HUES48 (cell line): ENCODE data around the gene KIR2DL1.
"Not testable (repeated sequence)": the region's sequence is repeated elsewhere in the genome, so short reads cannot be mapped to it uniquely, and the experiment has no call there.

Experiments used
- H3K27ac ChIP-seq: one replicate; pipeline ENCODE4 v1.7.0; 2013; ENCODE audit warnings: low read depth, low read length, inconsistent platforms
- H3K27me3 ChIP-seq: 2 replicates; pipeline ENCODE4 v1.6.1; 2013; ENCODE audit warnings: mild to moderate bottlenecking, low read length; ENCODE audit not compliant: control insufficient read depth, insufficient read depth
- H3K36me3 ChIP-seq: 2 replicates; pipeline ENCODE4 v1.6.1; 2013; ENCODE audit warnings: low read length; ENCODE audit not compliant: control insufficient read depth, insufficient read depth
- H3K4me1 ChIP-seq: 2 replicates; pipeline ENCODE4 v1.6.1; 2013; ENCODE audit warnings: mild to moderate bottlenecking, low read length; ENCODE audit not compliant: control insufficient read depth, insufficient read depth
- H3K4me3 ChIP-seq: 2 replicates; pipeline ENCODE4 v1.5.1; 2013; ENCODE audit warnings: mild to moderate bottlenecking, low read depth, low read length
- H3K9ac ChIP-seq: 2 replicates; pipeline ENCODE4 v1.6.1; 2013; ENCODE audit warnings: mild to moderate bottlenecking, low read depth, low read length, moderate library complexity
- H3K9me3 ChIP-seq: 2 replicates; pipeline ENCODE4 v1.6.1; 2013; ENCODE audit warnings: low read length; ENCODE audit not compliant: control insufficient read depth, insufficient read depth

KIR2DL1 gene

DNA sequence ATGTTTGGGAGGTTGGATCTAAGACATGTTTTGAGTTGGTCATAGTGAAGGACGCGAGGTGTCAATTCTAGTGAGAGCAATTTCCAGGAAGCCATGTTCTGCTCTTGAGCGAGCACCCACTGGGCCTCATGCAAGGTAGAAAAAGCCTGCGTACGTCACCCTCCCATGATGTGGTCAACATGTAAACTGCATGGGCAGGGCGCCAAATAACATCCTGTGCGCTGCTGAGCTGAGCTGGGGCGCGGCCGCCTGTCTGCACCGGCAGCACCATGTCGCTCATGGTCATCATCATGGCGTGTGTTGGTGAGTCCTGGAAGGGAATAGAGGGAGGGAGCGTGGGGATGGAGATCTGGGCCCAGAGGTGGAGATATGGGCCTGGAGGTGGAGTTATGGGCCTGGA lies 62.9 kb downstream of the KIR2DL1 start, which contains the start of gene KIR2DS4:
Gene KIR2DS4 (plus strand): TSS at position 181 of the 400 bp plus-strand sequence.
- not testable (repeated sequence) for H3K9ac ChIP-seq, H3K27me3 ChIP-seq, H3K36me3 ChIP-seq, H3K27ac ChIP-seq, H3K4me1 ChIP-seq, H3K4me3 ChIP-seq
- peaks cover 76% of the 10 kb centered on the region for H3K9me3 ChIP-seq
